Neural cell (in vitro differentiated cells): ENCODE data around the gene AXIN1. TPM values are rescaled to one million over a fixed set of nuclear protein-coding genes. Genes with fewer than 3 reads are reported as not detected.
A peak's percentile ranks its signal among the peaks of the same experiment; 100 is the strongest.

Experiments
- H2AFZ ChIP-seq: fragments of 200-600, 300-800 bp; sonication (generic), shearing (Covaris generic); 2 replicates; pipeline ENCODE4 v1.6.0; 2014; ENCODE audit warnings: low read depth, mild to moderate bottlenecking, antibody characterized with exemption, low read length, moderate library complexity
- H3F3A ChIP-seq: fragments of 200-600 bp; shearing (Covaris generic); 2 replicates; pipeline ENCODE4 v1.6.1; 2016; ENCODE audit warnings: mild to moderate bottlenecking, moderate library complexity, mixed read lengths, antibody characterized with exemption, low read length; ENCODE audit not compliant: insufficient read depth, poor library complexity, severe bottlenecking
- H3K27ac ChIP-seq: fragments of 200-600, 300-800 bp; sonication (generic), shearing (Covaris generic); 2 replicates; pipeline ENCODE4 v1.5.1; 2014; ENCODE audit warnings: mild to moderate bottlenecking, low read length, moderate library complexity
- H3K27me3 ChIP-seq: fragments of 300-800, 200-600 bp; sonication (generic), shearing (Covaris generic); 2 replicates; pipeline ENCODE4 v1.6.0; 2014; ENCODE audit warnings: mild to moderate bottlenecking, low read depth, low read length, moderate library complexity; ENCODE audit not compliant: insufficient read depth
- H3K36me3 ChIP-seq: fragments of 300-800, 200-600 bp; sonication (generic), shearing (Covaris generic); 2 replicates; pipeline ENCODE4 v1.5.1; 2014; ENCODE audit warnings: mild to moderate bottlenecking, antibody characterized with exemption, low read length, moderate library complexity; ENCODE audit not compliant: insufficient read depth
- H3K4me2 ChIP-seq: fragments of 300-800, 200-600 bp; sonication (generic), shearing (Covaris generic); 2 replicates; pipeline ENCODE4 v1.6.0; 2014; ENCODE audit warnings: mild to moderate bottlenecking, low read length
- H3K4me3 ChIP-seq: fragments of 300-800, 200-600 bp; sonication (generic), shearing (Covaris generic); 2 replicates; pipeline ENCODE4 v1.5.1; 2014; ENCODE audit warnings: mild to moderate bottlenecking, low read length, moderate library complexity
- H3K79me2 ChIP-seq: fragments of 200-600 bp; shearing (Covaris generic); replicated peaks from 2 replicates; pipeline ENCODE4 v1.6.0; 2014; ENCODE audit warnings: mild to moderate bottlenecking, low read length, moderate library complexity; ENCODE audit not compliant: insufficient read depth
- H3K9ac ChIP-seq: fragments of 300-800, 200-600 bp; sonication (generic), shearing (Covaris generic); 2 replicates; pipeline ENCODE4 v1.6.1; 2016; ENCODE audit warnings: mild to moderate bottlenecking, low read length, mixed read lengths
- H3K9me2 ChIP-seq: fragments of 200-600 bp; shearing (Covaris generic); 2 replicates; pipeline ENCODE4 v1.6.1; 2016; ENCODE audit warnings: mild to moderate bottlenecking, low read length, mixed read lengths; ENCODE audit not compliant: insufficient read depth
- H3K9me3 ChIP-seq: fragments of 200-600, 300-800 bp; sonication (generic), shearing (Covaris generic); 2 replicates; pipeline ENCODE4 v1.6.1; 2016; ENCODE audit warnings: mild to moderate bottlenecking, mixed run types, low read length, moderate library complexity, mixed read lengths
- H4K20me1 ChIP-seq: fragments of 200-600 bp; shearing (Covaris generic); 2 replicates; pipeline ENCODE4 v1.6.1; 2016; ENCODE audit warnings: mild to moderate bottlenecking, mixed run types; ENCODE audit not compliant: insufficient read depth
- EP300 ChIP-seq: fragments of 450-650 bp; conservative IDR thresholded peaks from 2 replicates; pipeline ENCODE4 v1.6.1; 2014; ENCODE audit warnings: antibody characterized with exemption, mild to moderate bottlenecking, moderate library complexity; ENCODE audit not compliant: poor library complexity, severe bottlenecking
- EZH2 ChIP-seq: fragments of 200-600, 300-800 bp; shearing (Covaris generic), sonication (generic); IDR thresholded peaks from 2 replicates; pipeline ENCODE4 v1.6.1; 2014; ENCODE audit warnings: antibody characterized with exemption, low read length, borderline replicate concordance, mild to moderate bottlenecking; ENCODE audit not compliant: insufficient read depth, poor library complexity, severe bottlenecking
- MXI1 ChIP-seq: fragments of 450-650 bp; conservative IDR thresholded peaks from 2 replicates; pipeline ENCODE4 v1.6.1; 2014; ENCODE audit warnings: antibody characterized with exemption, mild to moderate bottlenecking; ENCODE audit not compliant: poor library complexity, severe bottlenecking
- POLR2AphosphoS5 ChIP-seq: IDR thresholded peaks from 2 replicates; pipeline ENCODE4 v1.6.1; 2012
- RAD21 ChIP-seq: fragments of 450-650 bp; conservative IDR thresholded peaks from 2 replicates; pipeline ENCODE4 v1.6.1; 2014; ENCODE audit warnings: antibody characterized with exemption, mild to moderate bottlenecking, moderate library complexity
- SMC3 ChIP-seq: fragments of 450-650 bp; conservative IDR thresholded peaks from 2 replicates; pipeline ENCODE4 v1.6.1; 2014; ENCODE audit warnings: antibody characterized with exemption, mild to moderate bottlenecking, moderate library complexity; ENCODE audit not compliant: poor library complexity
- TAF1 ChIP-seq: IDR thresholded peaks from 2 replicates; pipeline ENCODE4 v1.6.1; 2012; ENCODE audit warnings: low read depth
- polyA plus RNA-seq: library from polyadenylated mRNA; depleted of rRNA; stranded (reverse); fragments of >200 nt; gene quantifications from 2 replicates; pipeline ENCODE4 v1.2.3, GENCODE V29; 2014
- TF ChIP-seq, protein P1 (sequence below): fragments of 450-650 bp; IDR thresholded peaks from 2 replicates; pipeline ENCODE4 v1.5.1; 2014; ENCODE audit warnings: antibody characterized with exemption, mild to moderate bottlenecking, moderate library complexity; ENCODE audit not compliant: poor library complexity, severe bottlenecking
- TF ChIP-seq, protein P2 (sequence below): IDR thresholded peaks from 2 replicates; pipeline ENCODE4 v1.6.1; 2012; ENCODE audit warnings: borderline replicate concordance

Gene AXIN1
- polyA plus RNA-seq, 1 donor from 2014 or later: 30.5 TPM

DNA sequence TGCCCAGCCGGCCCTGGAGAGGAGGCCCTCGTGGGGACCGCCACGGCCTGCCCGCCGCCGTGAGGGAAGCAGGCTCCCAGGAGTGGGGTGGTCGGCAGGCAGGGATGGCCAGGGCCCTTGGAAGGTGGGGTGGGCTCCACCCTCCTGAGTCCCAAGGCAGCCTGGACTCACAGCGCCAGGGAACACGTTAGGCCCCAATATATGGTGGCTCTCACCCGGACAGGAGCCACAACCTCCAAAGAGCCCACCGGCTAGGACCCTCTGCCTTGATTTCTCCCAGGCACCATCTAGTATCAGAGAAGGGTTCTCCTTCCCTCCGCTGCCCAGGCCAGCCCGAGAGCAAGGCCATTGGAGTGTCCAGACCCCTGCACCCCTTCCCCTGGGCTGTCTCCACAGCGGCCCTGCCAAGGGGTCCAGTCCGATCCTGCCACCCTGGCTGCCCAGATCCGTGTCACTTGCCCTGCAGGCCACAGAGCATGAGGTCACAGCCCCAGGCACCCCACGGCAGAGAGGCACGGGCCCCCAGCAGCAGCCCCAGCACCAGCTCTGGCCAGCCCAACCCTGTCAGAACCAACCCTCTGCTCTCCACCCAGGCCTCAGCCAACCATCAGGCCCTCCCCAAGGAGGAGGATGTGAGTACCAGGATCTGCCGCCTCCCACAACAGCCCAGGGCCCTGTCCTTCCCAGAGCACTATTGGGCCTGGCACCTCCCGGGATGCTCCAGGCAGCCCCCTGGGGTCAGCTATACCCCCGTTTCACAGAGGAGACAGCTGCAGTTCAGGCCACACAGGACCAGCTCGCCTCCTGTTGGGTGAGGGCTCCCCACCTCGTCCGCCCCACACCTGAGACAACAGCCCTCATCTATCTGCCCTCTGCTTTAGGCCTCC, 1.1 kb upstream of the AXIN1 start:
- no peaks in the 10 kb centered on the region for H3F3A ChIP-seq
- H2AFZ ChIP-seq: peak overlapping the region; percentile 40
- TF ChIP-seq TAF1: no peak
- TF ChIP-seq EZH2: no peak
- no peak for TF ChIP-seq MXI1
- TF ChIP-seq EP300: no peak
- TF ChIP-seq POLR2AphosphoS5: no peak
- TF ChIP-seq, protein P1, sequence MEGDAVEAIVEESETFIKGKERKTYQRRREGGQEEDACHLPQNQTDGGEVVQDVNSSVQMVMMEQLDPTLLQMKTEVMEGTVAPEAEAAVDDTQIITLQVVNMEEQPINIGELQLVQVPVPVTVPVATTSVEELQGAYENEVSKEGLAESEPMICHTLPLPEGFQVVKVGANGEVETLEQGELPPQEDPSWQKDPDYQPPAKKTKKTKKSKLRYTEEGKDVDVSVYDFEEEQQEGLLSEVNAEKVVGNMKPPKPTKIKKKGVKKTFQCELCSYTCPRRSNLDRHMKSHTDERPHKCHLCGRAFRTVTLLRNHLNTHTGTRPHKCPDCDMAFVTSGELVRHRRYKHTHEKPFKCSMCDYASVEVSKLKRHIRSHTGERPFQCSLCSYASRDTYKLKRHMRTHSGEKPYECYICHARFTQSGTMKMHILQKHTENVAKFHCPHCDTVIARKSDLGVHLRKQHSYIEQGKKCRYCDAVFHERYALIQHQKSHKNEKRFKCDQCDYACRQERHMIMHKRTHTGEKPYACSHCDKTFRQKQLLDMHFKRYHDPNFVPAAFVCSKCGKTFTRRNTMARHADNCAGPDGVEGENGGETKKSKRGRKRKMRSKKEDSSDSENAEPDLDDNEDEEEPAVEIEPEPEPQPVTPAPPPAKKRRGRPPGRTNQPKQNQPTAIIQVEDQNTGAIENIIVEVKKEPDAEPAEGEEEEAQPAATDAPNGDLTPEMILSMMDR: no peak
- TF ChIP-seq RAD21: no peak
- TF ChIP-seq, protein P2, sequence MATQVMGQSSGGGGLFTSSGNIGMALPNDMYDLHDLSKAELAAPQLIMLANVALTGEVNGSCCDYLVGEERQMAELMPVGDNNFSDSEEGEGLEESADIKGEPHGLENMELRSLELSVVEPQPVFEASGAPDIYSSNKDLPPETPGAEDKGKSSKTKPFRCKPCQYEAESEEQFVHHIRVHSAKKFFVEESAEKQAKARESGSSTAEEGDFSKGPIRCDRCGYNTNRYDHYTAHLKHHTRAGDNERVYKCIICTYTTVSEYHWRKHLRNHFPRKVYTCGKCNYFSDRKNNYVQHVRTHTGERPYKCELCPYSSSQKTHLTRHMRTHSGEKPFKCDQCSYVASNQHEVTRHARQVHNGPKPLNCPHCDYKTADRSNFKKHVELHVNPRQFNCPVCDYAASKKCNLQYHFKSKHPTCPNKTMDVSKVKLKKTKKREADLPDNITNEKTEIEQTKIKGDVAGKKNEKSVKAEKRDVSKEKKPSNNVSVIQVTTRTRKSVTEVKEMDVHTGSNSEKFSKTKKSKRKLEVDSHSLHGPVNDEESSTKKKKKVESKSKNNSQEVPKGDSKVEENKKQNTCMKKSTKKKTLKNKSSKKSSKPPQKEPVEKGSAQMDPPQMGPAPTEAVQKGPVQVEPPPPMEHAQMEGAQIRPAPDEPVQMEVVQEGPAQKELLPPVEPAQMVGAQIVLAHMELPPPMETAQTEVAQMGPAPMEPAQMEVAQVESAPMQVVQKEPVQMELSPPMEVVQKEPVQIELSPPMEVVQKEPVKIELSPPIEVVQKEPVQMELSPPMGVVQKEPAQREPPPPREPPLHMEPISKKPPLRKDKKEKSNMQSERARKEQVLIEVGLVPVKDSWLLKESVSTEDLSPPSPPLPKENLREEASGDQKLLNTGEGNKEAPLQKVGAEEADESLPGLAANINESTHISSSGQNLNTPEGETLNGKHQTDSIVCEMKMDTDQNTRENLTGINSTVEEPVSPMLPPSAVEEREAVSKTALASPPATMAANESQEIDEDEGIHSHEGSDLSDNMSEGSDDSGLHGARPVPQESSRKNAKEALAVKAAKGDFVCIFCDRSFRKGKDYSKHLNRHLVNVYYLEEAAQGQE: no peak
- TF ChIP-seq SMC3: no peak
- H3K4me3 ChIP-seq: peak overlapping the region; percentile 67
- H3K9me2 ChIP-seq: no peaks in the 10 kb centered on the region
- H3K9ac ChIP-seq: peak overlapping the region; percentile 45
- H4K20me1 ChIP-seq: no peaks in the 10 kb centered on the region
- no peaks in the 10 kb centered on the region for H3K27me3 ChIP-seq
- H3K36me3 ChIP-seq: no peaks in the 10 kb centered on the region
- H3K27ac ChIP-seq: no peak overlapping the region
- H3K79me2 ChIP-seq: peaks cover 8% of the 10 kb centered on the region
- no peaks in the 10 kb centered on the region for H3K9me3 ChIP-seq
- H3K4me2 ChIP-seq: no peak overlapping the region

DNA sequence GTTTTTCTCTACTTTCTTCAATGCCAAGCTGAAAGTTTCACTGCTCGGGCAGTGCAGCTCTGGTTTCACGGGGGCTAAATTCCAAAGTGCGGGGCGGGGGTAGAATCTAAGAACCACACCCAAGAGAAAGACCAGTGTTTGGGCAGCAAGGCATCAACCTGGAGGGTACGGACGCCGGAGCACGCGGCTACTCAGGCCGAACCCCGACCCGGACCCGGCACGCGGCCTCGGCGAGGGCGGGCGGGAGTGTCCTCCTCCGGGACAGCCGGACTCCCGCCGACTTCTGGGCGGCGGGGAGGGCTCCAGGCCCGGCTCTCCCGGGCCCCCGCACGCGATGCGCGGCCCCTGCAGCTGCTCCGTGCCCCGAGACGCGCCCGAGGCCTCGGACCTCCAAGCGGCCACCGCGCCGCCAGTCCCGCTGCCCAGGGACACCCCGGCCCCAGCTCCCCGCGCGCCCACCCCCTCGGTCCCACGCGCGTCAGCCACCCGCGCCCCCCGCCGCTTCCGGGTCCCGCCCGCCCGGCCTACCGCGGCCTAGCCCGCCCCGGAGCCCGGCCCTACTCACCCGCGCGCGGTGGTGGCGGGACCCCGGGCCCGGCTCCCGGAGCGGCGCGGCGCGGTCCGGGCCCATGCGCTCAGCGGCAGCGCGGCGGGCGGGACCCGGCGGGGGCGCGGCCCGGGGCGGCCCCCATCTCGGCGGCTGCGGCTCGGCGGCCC, 561 bp downstream of the AXIN1 start:
- no peak for TF ChIP-seq EZH2
- TF ChIP-seq MXI1: peak; percentile 60
- TF ChIP-seq EP300: no peak
- no peak overlapping the region for H3K27ac ChIP-seq
- H3K4me3 ChIP-seq: peak overlapping the region; percentile 78
- H3K9me3 ChIP-seq: no peaks in the 10 kb centered on the region
- H3F3A ChIP-seq: no peaks in the 10 kb centered on the region
- peak overlapping the region; percentile 78 for H3K4me2 ChIP-seq
- H2AFZ ChIP-seq: no peak overlapping the region
- H3K79me2 ChIP-seq: peaks cover 16% of the 10 kb centered on the region
- no peaks in the 10 kb centered on the region for H3K9me2 ChIP-seq
- no peaks in the 10 kb centered on the region for H3K36me3 ChIP-seq
- no peaks in the 10 kb centered on the region for H4K20me1 ChIP-seq
- H3K27me3 ChIP-seq: no peaks in the 10 kb centered on the region
- peak overlapping the region; percentile 67 for H3K9ac ChIP-seq
